ENCODE measurements around the gene MEIS2.

MEIS2 gene

GRCh38 chr15:36996538-36997181 lies 103.7 kb downstream of the MEIS2 start:
- Histone ChIP-seq H3K9me2 (replicated peaks; ENCODE audit: low read depth, low read length) (no peaks in the 10 kb centered on the region), H3K4me1 (ENCODE audit: insufficient read depth, low read length, poor library complexity, severe bottlenecking) (no peaks in the 10 kb centered on the region), H3K4me3 (ENCODE audit: low read length, poor library complexity, severe bottlenecking) (no peak overlapping the region), H3K27me3 (ENCODE audit: insufficient read depth, low read length, poor library complexity, severe bottlenecking) (no peaks in the 10 kb centered on the region), H3K9ac (ENCODE audit: low read depth, low read length, poor library complexity, severe bottlenecking) (no peak overlapping the region), H4K20me1 (ENCODE audit: insufficient read depth, low read length, poor library complexity, severe bottlenecking) (no peaks in the 10 kb centered on the region), H3K4me2 (ENCODE audit: low read depth, low read length, poor library complexity, severe bottlenecking) (no peak overlapping the region), H3K36me3 (ENCODE audit: insufficient read depth, low read length) (no peaks in the 10 kb centered on the region), H3K79me2 (ENCODE audit: insufficient read depth, low read length) (no peaks in the 10 kb centered on the region), H2AFZ (ENCODE audit: low read length) (no peak overlapping the region), H3F3A (ENCODE audit: low read depth) (no peaks in the 10 kb centered on the region), H3K9me3 (ENCODE audit: insufficient read depth, low read depth, low read length) (no peaks in the 10 kb centered on the region)
- TF ChIP-seq CTCF (conservative IDR thresholded peaks at IDR 0.05; ENCODE audit: low read length) (no peak), EZH2phosphoT487 (IDR thresholded peaks at IDR 0.05; ENCODE audit: borderline replicate concordance) (no peak)

DNA sequence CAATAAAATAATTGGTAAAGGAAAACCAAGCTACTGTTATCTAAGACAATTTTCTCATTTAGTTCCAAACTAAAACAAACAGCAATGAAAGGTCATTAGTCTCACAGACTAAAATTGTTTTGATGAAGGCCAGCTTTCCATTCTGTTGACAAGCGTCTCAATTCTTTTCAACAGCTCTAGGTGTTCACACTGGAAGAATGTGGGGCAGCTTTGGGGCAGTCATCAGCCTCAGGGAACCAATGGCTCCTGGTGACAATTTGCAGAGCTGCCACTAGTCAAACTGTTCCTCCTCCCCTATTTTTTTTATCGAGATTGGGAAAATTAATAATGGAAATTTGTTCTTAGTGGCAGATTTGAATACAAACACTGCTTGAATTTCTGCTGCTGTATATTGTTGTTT lies 104.2 kb downstream of the MEIS2 start:
- no peaks in the 10 kb centered on the region for H3K4me1 ChIP-seq (ENCODE audit: insufficient read depth, low read length, poor library complexity, severe bottlenecking)
- H3K4me3 ChIP-seq (ENCODE audit: low read length, poor library complexity, severe bottlenecking): no peak overlapping the region
- no peaks in the 10 kb centered on the region for H3F3A ChIP-seq (ENCODE audit: low read depth)
- H2AFZ ChIP-seq (ENCODE audit: low read length): no peak overlapping the region
- H3K9me3 ChIP-seq (ENCODE audit: insufficient read depth, low read depth, low read length): no peaks in the 10 kb centered on the region
- no peaks in the 10 kb centered on the region for H3K79me2 ChIP-seq (ENCODE audit: insufficient read depth, low read length)
- no peak overlapping the region for H3K9ac ChIP-seq (ENCODE audit: low read depth, low read length, poor library complexity, severe bottlenecking)
- no peaks in the 10 kb centered on the region for H3K36me3 ChIP-seq (ENCODE audit: insufficient read depth, low read length)
- no peaks in the 10 kb centered on the region for H3K9me2 ChIP-seq (replicated peaks; ENCODE audit: low read depth, low read length)
- H3K4me2 ChIP-seq (ENCODE audit: low read depth, low read length, poor library complexity, severe bottlenecking): no peak overlapping the region
- H4K20me1 ChIP-seq (ENCODE audit: insufficient read depth, low read length, poor library complexity, severe bottlenecking): no peaks in the 10 kb centered on the region
- no peaks in the 10 kb centered on the region for H3K27me3 ChIP-seq (ENCODE audit: insufficient read depth, low read length, poor library complexity, severe bottlenecking)
- TF ChIP-seq EZH2phosphoT487 (IDR thresholded peaks at IDR 0.05; ENCODE audit: borderline replicate concordance) (no peak), CTCF (conservative IDR thresholded peaks at IDR 0.05; ENCODE audit: low read length) (no peak)

DNA sequence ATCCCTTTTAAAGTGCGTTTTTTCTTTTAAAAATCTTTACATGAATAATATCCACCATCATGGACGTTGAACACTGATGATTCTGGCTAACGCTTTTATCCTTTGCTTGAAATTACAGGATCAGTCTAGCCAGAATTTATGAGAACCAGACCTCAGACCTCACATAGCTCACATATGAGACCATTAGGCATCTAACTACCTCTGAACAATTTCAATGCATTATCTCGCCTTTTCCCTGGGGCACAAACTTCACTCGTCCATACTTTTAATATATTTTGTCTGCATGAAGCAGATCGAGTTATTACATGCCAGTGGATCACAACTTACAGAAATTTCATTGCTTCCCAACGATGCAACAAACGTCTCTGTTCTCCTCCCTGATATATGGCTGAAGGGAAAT lies 105.6 kb downstream of the MEIS2 start:
- Histone ChIP-seq H3K36me3 (ENCODE audit: insufficient read depth, low read length) (no peaks in the 10 kb centered on the region), H3K79me2 (ENCODE audit: insufficient read depth, low read length) (no peaks in the 10 kb centered on the region), H4K20me1 (ENCODE audit: insufficient read depth, low read length, poor library complexity, severe bottlenecking) (no peaks in the 10 kb centered on the region), H3K9ac (ENCODE audit: low read depth, low read length, poor library complexity, severe bottlenecking) (no peak overlapping the region), H3K4me3 (ENCODE audit: low read length, poor library complexity, severe bottlenecking) (no peak overlapping the region), H2AFZ (ENCODE audit: low read length) (no peak overlapping the region), H3K4me1 (ENCODE audit: insufficient read depth, low read length, poor library complexity, severe bottlenecking) (no peaks in the 10 kb centered on the region), H3K9me2 (replicated peaks; ENCODE audit: low read depth, low read length) (no peaks in the 10 kb centered on the region), H3F3A (ENCODE audit: low read depth) (no peaks in the 10 kb centered on the region), H3K4me2 (ENCODE audit: low read depth, low read length, poor library complexity, severe bottlenecking) (no peak overlapping the region), H3K27me3 (ENCODE audit: insufficient read depth, low read length, poor library complexity, severe bottlenecking) (no peaks in the 10 kb centered on the region), H3K9me3 (ENCODE audit: insufficient read depth, low read depth, low read length) (no peaks in the 10 kb centered on the region)
- TF ChIP-seq CTCF (conservative IDR thresholded peaks at IDR 0.05; ENCODE audit: low read length) (no peak), EZH2phosphoT487 (IDR thresholded peaks at IDR 0.05; ENCODE audit: borderline replicate concordance) (no peak)
